GM21619 (cell line): Measurements from ENCODE around the gene USP53.
A peak's percentile ranks its signal among the peaks of the same experiment; 100 is the strongest.
"Not testable (repeated sequence)": the region's sequence is repeated elsewhere in the genome, so short reads cannot be mapped to it uniquely, and the experiment has no call there.

ENCODE experiments used
- ATAC-seq: cut with Tn5 transposase; IDR thresholded peaks from one replicate; pipeline ENCODE4 v1.9.1; 2021; ENCODE audit not compliant: unreplicated experiment

USP53 gene

DNA sequence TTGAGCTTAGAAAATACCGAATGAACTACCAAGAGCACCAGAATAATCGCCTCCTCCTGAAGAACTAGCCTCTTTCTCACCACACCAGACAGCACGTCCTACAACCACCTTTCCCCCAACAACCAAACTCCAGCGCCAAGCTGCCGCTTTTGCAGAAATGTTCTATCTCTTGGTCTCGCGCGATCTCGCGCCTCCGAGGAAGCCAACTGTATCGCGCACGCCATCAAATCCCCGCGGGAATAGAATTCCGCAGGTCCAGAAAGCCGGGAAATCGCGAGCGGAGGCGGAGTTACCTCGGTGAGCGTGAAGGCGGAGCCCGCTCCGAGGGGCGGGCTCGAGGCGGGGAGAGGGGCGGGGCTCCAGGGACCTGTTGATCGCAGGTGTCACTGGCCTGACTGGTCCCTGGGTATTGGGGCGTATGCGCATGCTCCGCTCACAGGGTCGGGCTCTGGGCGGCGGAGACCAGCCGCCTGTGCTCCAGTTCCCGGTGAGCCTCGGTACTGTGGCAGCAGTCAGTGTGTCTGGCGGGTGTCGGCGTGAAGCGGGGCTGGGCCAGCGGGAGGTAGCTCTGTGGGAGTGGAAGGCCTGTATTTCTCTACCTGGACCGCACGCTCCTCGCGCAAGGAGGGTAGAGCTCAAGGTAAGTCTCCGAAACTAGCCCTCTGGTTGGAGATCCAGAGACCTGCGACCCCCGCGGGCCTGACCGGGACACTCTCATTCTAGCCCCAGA, at the start of gene USP53:
Gene USP53, plus strand, starts transcription at position 480 of the 730 bp plus-strand sequence. CDS start 27,047 bp downstream, outside the sequence.
- peak; percentile 84 for ATAC-seq

DNA sequence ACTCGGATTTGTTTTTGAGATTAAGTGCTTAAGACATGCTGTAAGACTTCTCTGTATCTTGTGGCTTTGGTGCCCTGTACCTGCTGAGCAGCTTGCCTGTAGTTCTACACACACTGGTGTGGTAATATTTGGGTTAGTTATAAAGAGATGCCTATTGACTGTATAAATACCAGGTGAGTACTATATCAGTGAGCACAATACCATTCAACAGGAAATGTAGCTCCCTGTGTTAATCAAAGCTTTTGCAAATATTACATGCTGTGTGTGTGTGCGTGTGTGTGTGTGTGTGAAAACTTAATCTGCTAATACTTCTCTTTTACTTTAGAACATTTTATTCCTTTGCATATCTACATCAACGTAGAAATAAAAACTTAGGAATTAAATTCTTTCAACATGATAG, 46.7 kb upstream of the USP53 start:
- no peak for ATAC-seq

DNA sequence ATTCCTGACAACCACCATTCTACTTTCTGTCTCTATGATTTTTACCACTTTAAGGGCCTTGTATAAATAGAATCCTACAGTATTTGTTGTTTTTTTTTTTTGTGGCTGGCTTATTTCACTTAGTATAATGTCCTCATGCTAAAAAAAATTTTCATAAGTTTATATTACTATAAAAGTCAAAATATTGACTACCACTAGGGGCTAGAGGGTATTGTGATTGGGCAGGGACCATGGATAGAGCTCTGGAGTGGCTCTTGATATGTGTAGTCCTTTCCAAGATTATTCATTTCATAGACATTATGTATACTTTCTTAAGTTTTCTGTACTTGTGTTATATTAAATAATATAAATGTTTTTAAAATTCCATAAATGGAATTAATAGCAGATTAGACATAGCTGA, 42.3 kb upstream of the USP53 start:
- no peak for ATAC-seq

DNA sequence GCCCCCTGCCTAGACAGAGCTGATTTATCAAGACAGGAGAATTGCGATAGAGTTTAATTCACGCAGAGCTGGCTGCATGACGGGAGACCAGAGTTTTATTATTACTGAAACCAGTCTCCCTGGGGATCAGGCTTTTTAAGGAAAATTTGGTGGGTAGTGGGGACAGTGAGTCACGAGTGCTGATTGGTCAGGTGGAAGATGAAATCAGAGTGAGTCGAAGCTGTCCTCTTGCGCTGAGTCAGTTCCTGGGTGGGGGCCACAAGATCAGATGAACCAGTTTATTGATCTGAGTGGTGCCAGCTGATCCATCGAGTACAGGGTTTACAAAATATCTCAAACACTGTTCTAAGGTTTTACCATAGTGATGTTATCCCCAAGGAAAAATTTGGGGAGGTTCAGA, 40.3 kb upstream of the USP53 start:
- ATAC-seq, result no peak

DNA sequence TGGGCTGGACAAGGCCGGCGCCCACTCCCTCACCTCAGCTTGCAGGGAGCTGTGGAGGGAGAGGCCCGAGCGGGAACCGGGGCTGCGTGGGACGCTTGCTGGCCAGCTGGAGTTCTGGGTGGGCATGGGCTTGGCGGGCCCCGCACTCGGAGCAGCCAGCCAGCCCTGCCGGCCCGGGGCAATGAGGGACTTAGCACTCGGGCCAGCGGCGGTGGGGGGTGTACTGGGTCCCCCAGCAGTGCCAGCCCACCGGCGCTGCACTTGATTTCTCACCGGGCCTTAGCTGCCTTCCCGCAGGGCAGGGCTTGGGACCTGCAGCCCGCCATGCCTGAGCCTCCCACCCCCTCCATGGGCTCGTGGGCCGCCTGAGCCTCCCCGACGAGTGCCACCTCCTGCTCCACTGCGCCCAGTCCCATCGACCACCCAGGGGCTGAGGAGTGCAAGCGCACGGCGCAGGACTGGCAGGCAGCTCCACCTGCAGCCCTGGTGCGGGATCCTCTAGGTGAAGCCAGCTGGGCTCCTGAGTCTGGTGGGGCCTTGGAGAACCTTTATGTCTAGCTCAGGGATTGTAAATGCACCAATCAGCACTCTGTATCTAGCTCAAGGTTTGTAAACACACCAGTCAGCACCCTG, 38.7 kb upstream of the USP53 start:
- ATAC-seq, result not testable (repeated sequence)

DNA sequence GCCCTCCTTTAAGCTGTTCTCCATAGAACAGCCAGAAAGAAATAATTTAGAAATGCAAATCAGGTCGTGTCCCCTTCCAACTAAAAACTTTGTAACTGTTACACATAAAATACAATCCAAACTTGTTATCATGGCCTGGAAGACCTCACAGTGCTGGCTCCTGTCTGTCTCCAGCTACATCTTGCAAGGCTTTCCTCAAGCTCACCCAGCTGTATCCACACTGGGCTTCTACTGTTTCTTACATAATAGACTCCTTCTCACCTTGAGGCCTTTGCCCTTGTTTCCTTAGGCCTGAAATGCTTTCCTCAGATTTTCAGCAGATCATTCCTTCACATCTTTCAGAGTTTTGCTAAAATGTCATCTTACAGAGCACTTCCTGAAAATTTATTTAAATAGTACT, 33.5 kb upstream of the USP53 start:
- no peak for ATAC-seq

DNA sequence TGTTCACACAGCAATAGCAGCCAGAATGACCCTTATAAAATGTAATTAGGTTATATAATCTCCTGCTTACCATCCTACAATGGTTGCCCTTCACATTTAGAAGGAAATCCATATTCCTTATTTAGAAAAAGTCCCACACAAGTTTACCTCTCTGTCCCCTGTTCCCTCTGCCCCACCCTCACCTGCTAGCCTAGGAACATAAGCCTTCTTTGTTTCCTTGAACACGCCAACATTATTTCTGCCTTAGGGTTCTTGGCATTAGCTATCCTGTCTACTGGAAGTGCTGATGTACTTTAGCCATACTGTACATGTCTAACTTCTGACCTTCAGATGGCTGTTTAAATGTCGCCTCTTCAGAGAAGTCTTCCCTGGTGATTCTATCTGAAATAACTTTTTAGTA, 28.4 kb upstream of the USP53 start:
- no peak for ATAC-seq

DNA sequence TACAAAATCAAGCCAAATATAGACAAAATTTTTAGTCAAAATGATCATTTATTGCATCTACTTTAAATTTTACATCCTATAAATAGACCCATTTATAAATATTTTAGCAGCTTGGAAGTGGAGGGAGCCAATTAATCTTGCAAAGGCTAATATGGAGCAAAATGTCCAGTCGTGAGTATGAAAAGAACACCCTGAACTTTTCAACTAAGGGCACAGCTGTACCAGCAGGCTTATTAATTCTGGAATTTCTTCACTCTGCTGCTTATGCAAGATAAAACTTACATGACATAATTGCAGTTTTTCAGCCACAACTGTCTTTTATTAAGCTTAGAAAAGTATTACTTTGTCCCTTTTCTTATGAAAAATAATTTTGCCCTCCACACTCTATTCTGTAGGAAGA, 22.9 kb upstream of the USP53 start:
- ATAC-seq, result no peak

DNA sequence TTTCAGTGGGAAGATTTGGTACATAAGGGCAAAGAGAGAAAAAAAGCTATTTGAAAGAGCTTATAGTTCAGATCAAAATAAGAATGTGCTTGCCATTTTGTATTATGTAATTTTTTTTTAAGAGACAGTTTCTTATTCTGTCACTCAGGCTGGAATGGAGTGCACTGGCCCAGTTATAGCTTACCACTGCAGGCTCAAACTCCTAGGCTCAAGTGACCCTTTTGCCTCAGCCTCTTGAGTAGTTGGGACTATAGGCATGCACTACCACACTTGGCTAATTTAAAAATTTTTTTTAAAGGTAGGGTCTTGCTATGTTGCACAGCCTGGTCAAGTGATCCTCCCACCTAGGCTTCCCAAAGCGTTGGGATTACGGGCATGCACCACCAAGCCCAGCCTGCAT, 22.2 kb upstream of the USP53 start:
- ATAC-seq, result no peak

DNA sequence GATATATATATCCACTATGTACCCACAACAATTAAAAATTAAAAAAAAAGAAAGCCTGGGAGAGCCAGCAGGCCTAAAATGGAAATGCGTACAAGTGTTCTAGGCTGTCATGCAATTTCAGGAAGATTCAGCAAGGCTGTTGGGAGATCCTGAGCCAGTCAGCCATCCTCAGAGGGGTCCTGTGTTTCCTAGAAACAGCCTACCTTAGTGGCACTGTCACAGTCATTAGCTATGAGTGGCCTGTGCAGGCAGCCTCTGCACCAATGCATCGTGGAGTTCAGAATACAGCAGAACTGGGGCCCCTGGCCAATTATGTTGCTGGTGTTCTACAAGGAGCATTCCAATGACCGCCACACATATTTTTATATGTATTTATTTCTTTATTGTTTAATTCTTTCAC, 21.0 kb upstream of the USP53 start:
- ATAC-seq, result no peak

DNA sequence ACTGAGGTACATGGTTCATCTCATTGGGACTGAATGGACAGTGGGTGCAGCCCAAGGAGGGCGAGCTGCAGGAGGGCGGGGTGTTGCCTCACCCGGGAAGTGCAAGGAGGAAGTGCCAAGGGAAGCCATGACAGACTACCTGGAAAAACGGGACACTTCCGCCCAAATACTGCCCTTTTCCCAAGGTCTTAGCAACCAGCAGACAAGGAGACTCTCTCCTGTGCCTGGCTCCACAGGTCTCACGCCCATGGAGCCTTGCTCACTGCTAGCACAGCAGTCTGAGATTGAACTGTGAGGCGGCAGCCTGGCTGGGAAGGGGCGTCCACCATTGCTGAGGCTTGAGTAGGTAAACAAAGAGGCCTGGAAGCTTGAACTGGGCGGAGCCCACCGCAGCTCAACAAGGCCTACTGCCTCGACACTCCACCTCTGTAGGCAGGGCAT, 14.7 kb upstream of the USP53 start:
- no peak for ATAC-seq

DNA sequence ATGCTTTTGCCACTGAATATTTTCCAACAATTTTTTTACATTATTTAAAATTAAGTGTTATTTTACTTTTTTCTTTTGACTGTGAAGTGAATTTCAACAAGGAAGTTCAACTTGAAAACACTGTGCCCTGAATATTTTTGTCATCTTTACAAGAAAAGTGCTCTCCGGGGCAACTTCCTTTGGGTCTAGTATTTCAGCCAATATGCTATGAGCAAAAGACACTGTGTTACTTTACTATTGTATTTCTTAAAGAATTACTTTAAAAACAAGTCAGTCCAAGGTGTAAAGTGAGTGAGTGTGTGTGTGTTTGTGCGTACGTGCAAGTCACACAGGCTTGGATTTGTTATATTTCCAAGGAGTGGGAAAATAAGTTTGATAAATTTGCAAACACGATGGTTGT, 7.6 kb upstream of the USP53 start:
- ATAC-seq, result no peak

DNA sequence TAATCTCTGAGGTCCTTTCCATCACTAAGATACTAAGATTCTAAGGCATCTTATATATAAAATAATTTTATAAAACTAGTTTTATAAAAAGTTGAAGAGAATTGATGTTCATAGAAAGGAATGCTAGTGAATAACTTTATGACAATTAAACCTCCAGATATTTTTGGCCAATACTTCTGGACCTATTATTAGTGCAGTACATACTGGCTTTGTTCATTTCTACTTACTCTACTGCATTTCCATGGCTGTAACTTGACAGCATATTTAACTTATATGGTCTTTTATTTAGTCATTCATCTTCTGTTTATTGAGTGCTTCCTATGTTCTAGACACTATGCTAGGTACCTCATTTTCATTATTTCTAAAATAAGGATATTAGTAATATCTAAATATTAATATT, 6.8 kb upstream of the USP53 start:
- no peak for ATAC-seq

DNA sequence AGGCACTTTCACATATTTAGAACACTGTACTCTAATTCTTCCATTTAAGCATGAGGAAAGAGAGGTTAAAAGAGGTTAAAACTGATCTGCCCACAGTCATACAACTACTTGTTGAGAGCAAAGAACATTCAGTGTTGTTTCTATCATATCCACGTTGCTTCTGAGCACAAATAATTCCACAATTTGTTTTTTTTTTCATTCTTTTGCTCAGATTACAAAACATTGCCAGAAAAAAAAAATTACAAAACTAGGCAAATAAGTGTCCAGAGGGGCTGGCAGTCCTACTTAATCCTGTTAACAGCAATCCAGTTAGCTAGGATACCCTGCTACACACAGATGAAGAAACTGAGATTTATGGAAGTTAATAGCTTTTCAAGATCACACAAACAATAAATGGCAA, 6.3 kb upstream of the USP53 start:
- no peak for ATAC-seq

DNA sequence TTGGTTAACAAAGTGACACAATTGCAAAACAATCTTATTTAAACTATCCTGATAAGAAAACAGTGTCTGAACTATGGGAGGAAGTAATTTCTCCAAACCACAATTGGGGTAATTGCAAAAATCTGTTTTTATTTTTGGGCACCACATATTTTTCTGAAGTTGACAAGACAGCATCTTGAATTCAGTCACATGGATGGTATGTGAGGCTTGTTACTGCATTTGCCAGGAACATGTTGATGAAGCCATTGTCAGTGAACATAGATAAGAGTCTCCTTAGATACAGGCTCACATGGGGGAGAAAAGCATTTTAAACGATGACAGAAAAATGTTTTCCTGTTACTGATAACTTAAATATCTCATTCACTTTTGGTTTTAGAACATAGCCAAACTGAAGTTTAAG, 5.5 kb upstream of the USP53 start:
- ATAC-seq, result no peak

DNA sequence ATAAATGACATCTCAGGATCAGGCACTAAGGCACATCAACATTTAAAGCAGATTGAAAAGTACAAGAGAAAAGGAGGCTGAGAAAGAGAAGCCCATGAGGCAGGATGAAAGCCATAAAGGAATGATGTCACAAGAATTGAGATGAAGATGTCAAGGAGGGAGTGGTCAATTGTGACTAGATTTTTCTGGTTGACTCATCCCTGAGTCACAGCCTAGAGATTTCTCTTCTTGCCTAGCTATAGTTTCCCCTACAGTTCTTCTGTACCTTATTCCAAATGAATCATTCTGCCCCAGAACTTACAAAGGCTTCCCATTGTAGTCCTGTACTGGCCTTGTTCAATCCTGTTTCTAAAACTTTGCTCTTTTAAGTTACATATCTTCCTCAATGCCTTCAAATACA, 3.4 kb upstream of the USP53 start:
- ATAC-seq, result no peak

DNA sequence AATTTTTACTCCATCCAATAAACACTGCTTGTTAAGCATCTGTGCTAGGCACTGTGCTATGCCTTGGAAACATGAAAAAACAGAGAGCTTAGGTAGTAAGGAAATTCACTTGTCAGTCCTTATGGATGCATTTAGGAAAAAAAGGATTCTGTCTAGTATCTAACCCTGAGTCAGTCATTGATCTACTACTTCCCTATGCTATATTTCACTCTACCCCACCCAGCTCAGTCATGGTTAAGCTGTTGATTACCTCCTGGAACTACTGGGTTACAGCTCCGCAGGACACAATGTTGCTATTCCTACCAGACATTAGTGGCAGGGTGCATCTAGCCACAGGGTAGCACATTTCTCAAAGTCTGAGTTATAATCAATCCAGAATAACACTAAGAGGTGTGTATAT, 2.9 kb upstream of the USP53 start:
- no peak for ATAC-seq

DNA sequence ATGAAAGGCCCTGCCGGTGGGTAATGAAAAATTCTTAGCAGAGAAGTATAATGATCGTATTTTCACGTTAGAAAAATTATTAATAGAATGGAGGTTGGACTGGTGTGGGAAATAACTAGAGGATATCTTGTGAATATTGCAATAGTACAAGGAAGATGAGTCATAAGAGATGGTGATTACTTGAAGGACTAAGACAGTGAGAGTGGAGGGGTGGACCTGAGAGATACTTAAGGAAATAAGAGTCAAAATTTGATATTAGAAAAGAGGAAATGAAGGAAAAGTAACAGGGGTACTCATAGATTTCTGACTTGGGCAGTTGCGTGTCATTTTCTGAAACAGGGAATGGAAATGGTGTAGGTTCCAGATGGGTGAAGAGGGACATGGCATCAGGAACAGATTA, 1.7 kb upstream of the USP53 start:
- ATAC-seq, result no peak

DNA sequence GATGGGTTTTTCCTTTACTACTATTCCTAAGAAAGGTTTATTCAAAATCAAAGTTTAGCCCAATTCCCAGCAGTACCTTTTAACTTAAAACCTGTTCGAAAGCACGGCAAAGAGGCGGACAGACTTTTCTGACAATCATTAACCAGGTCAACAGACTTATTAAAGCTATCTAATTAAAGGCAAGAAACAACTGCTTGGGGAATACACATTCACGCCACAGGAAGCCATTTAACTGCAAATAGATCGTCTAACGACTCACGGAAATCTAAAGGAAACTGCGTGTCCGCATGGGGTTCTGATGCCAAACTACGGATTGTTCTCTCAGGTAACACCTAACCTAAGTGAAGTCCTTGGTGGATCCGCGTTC, 663 bp upstream of the USP53 start:
- peak; percentile 4 for ATAC-seq

DNA sequence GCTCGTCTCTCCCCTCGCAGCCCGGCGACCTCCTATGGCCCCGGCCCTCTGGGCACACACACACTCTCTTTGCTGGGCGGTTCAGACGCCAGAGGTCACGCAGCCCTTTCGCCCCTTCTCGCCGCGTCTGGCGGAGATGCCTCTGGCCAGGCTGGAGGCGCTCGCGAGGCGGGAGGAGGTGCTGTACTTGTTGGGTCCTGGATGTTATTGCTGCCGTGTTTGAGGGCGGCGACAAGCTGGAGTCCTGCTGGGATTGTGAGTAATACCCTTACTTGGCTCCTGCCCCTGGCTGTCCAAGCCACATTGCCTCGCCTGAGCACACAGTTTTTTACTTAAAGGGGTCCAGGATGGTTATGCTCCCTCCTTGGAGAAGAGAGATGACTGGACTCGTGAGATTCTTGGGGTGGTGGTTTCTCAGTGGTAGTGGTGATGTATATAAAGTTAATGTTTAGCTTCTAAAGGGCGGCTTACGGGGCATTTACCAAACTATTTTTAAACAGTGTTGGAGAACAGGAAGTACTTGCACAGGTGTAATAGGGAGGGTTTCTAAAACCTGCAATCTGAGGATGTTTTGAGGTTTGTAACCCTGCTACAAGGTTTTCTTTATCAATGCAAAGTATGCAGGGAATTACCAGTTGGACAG, 572 bp downstream of the USP53 start:
- ATAC-seq, result peak; percentile 50

DNA sequence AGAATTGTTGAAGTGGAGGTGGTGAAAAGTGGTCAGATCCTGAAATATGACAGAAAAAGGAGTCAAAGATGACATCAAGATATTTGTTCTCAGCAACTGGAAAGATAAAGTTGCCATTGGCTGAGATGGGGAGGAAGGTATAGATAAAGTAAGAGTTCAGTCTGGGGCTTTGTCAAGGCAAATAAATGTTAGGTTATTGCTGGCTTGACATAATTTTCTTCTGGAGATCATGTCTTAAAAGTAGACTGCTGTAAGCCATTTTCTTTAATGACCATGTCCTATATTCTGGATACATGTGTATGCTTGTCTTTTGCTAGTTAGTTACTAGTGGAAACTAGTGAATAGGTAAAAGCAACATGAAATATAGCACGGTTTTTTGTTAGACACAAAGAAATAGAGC, 5.6 kb downstream of the USP53 start:
- ATAC-seq, result no peak

DNA sequence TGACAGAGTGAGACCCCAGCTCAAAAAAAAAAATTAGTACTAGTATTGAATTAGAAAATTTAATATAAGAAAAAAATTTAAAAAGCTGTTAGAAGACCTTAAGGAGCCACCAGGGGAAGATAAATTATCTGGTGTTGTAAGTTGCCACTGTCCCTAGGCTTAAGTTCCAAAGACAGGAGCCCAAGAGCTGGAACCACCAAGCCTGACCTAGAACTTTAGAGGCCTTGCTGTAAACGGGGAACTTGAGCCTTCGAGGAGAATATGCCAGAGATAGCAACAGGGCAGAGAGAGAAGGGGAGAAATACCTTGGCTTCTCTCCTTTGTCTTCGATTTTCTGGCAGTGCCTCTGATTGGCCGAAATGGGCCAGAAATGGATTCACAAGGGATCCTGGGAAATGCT, 8.9 kb downstream of the USP53 start:
- no peak for ATAC-seq
